ENCODE measurements around the gene EMC8. TPM values are rescaled to one million over a fixed set of nuclear protein-coding genes. Genes with fewer than 3 reads are reported as not detected.

EMC8 gene
- total and polyA plus RNA-seq, 2 donors from 2014 or later: 20.9 to 24.7 TPM

- Histone ChIP-seq H3K27ac (ENCODE audit: low read depth in 2 of 2, low read length in 2 of 2) (no peak overlapping the region), H3K9me3 (ENCODE audit: control insufficient read depth in 2 of 3, insufficient read depth in 1 of 3, low read length in 3 of 3) (no peaks in the 10 kb centered on the region), H3K4me1 (ENCODE audit: control insufficient read depth in 2 of 3, insufficient read depth in 2 of 3, low read depth in 1 of 3, low read length in 3 of 3) (no peaks in the 10 kb centered on the region), H3K4me3 (ENCODE audit: low read length in 3 of 3) (no peak overlapping the region), H3K27me3 (ENCODE audit: control insufficient read depth, insufficient read depth, low read length) (no peaks in the 10 kb centered on the region), H3K9ac (ENCODE audit: low read length in 3 of 3) (no peak overlapping the region), H3K36me3 (ENCODE audit: control insufficient read depth in 2 of 3, insufficient read depth in 3 of 3, low read length in 3 of 3) (no peaks in the 10 kb centered on the region)
- no peak for TF ChIP-seq CTCF (IDR thresholded peaks at IDR 0.05; ENCODE audit: borderline replicate concordance, extremely low read depth, insufficient read depth)
- intact Hi-C loops (cut with DNase I): no loop called here
- peak in 2 of 5 donors; percentile 26 to 65 for DNase-seq
- FAIRE-seq: no peak
These were observed 48.6 kb upstream of the EMC8 start for GRCh38 chr16:85847681-85848601.

GRCh38 chr16:85847036-85847435 is 47.7 kb upstream of the EMC8 start:
- intact Hi-C loops (cut with DNase I): no loop called here
- Histone ChIP-seq H3K9ac (ENCODE audit: low read length in 3 of 3) (no peak overlapping the region), H3K9me3 (ENCODE audit: control insufficient read depth in 2 of 3, insufficient read depth in 1 of 3, low read length in 3 of 3) (no peaks in the 10 kb centered on the region), H3K27ac (ENCODE audit: low read depth in 2 of 2, low read length in 2 of 2) (no peak overlapping the region), H3K4me3 (ENCODE audit: low read length in 3 of 3) (no peak overlapping the region), H3K4me1 (ENCODE audit: control insufficient read depth in 2 of 3, insufficient read depth in 2 of 3, low read depth in 1 of 3, low read length in 3 of 3) (no peaks in the 10 kb centered on the region), H3K36me3 (ENCODE audit: control insufficient read depth in 2 of 3, insufficient read depth in 3 of 3, low read length in 3 of 3) (no peaks in the 10 kb centered on the region), H3K27me3 (ENCODE audit: control insufficient read depth, insufficient read depth, low read length) (no peaks in the 10 kb centered on the region)
- FAIRE-seq (no peak), DNase-seq (peak in 2 of 5 donors; percentile 26 to 61)
- TF ChIP-seq CTCF (IDR thresholded peaks at IDR 0.05; ENCODE audit: borderline replicate concordance, extremely low read depth, insufficient read depth): no peak

- no peak for FAIRE-seq
- intact Hi-C loops (cut with DNase I): no loop called here
- Histone ChIP-seq H3K27ac (ENCODE audit: low read depth in 2 of 2, low read length in 2 of 2) (no peak overlapping the region), H3K9ac (ENCODE audit: low read length in 3 of 3) (no peak overlapping the region), H3K4me1 (ENCODE audit: control insufficient read depth in 2 of 3, insufficient read depth in 2 of 3, low read depth in 1 of 3, low read length in 3 of 3) (no peaks in the 10 kb centered on the region), H3K4me3 (ENCODE audit: low read length in 3 of 3) (no peak overlapping the region), H3K27me3 (ENCODE audit: control insufficient read depth, insufficient read depth, low read length) (no peaks in the 10 kb centered on the region), H3K36me3 (ENCODE audit: control insufficient read depth in 2 of 3, insufficient read depth in 3 of 3, low read length in 3 of 3) (no peaks in the 10 kb centered on the region), H3K9me3 (ENCODE audit: control insufficient read depth in 2 of 3, insufficient read depth in 1 of 3, low read length in 3 of 3) (no peaks in the 10 kb centered on the region)
- DNase-seq: peak in 2 of 5 donors; percentile 25 to 45
- no peak for TF ChIP-seq CTCF (IDR thresholded peaks at IDR 0.05; ENCODE audit: borderline replicate concordance, extremely low read depth, insufficient read depth)
These were observed 47.1 kb upstream of the EMC8 start for GRCh38 chr16:85846461-85846860.

Measured in kidney (tissue), 14 donors.